GM18507 (cell line): ENCODE results near the gene SESN1.

Experiments
- DNase-seq: peaks from one replicate; pipeline ENCODE4 v3.0.0; 2011; ENCODE audit warnings: low read depth; ENCODE audit not compliant: insufficient read length; ENCODE audit errors: extremely low spot score
- FAIRE-seq: peaks from 2 replicates; lab custom pipeline; 2011; peaks lifted over from hg19 to GRCh38; lab: Jason Lieb, UNC

Gene SESN1

GRCh38 chr6:109071125-109071917 lies 23.3 kb downstream of the SESN1 start:
- DNase-seq = no peak
- FAIRE-seq = no peak

GRCh38 chr6:109069746-109070145 lies 24.9 kb downstream of the SESN1 start:
- FAIRE-seq = no peak
- no peak for DNase-seq

GRCh38 chr6:109062767-109063352 lies 31.8 kb downstream of the SESN1 start:
- FAIRE-seq = no peak
- DNase-seq = no peak

- no peak for FAIRE-seq
- DNase-seq = no peak
Measured at GRCh38 chr6:109062216-109062615, 32.4 kb downstream of the SESN1 start.

- no peak for DNase-seq
- FAIRE-seq = no peak
Measured at GRCh38 chr6:109060571-109060970, 34.1 kb downstream of the SESN1 start.

GRCh38 chr6:109059571-109060021 lies 35.0 kb downstream of the SESN1 start:
- peak; percentile 64 for FAIRE-seq
- no peak for DNase-seq

GRCh38 chr6:109059153-109059552 lies 35.5 kb downstream of the SESN1 start:
- peak; percentile 9 for FAIRE-seq

GRCh38 chr6:109058620-109059019 lies 36.0 kb downstream of the SESN1 start:
- DNase-seq (no peak), FAIRE-seq (no peak)

More at GRCh38 chr6:109059153-109059552, 35.5 kb downstream of the SESN1 start:
- DNase-seq = no peak

GRCh38 chr6:109056661-109057060 lies 38.0 kb downstream of the SESN1 start:
- DNase-seq = no peak
- FAIRE-seq = no peak

GRCh38 chr6:109055771-109056235 lies 38.8 kb downstream of the SESN1 start:
- FAIRE-seq = no peak
- no peak for DNase-seq

- FAIRE-seq (no peak), DNase-seq (no peak)
Measured at GRCh38 chr6:109053336-109053735, 41.3 kb downstream of the SESN1 start.

GRCh38 chr6:109052852-109053251 lies 41.8 kb downstream of the SESN1 start:
- FAIRE-seq = no peak
- no peak for DNase-seq

GRCh38 chr6:109052018-109052651 lies 42.5 kb downstream of the SESN1 start:
- DNase-seq = no peak
- peak; percentile 26 for FAIRE-seq

- FAIRE-seq = peak; percentile 15
- DNase-seq = no peak
Measured at GRCh38 chr6:109051301-109052017, 43.2 kb downstream of the SESN1 start.

- DNase-seq (no peak), FAIRE-seq (no peak)
Measured at GRCh38 chr6:109050447-109051102, 44.1 kb downstream of the SESN1 start.

- no peak for FAIRE-seq
Measured at GRCh38 chr6:109050012-109050411, 44.6 kb downstream of the SESN1 start.

GRCh38 chr6:109048670-109049415 lies 45.8 kb downstream of the SESN1 start:
- DNase-seq = no peak
- no peak for FAIRE-seq

More at GRCh38 chr6:109050012-109050411, 44.6 kb downstream of the SESN1 start:
- DNase-seq = no peak

- no peak for FAIRE-seq
- no peak for DNase-seq
Measured at GRCh38 chr6:109048176-109048575, 46.5 kb downstream of the SESN1 start.

- DNase-seq = no peak
- no peak for FAIRE-seq
Measured at GRCh38 chr6:109045493-109045892, 49.2 kb downstream of the SESN1 start.
